ENCODE results near the gene PNCK. TPM values are rescaled to one million over a fixed set of nuclear protein-coding genes. Genes with fewer than 3 reads are reported as not detected.
"Not testable (repeated sequence)": the region's sequence is repeated elsewhere in the genome, so short reads cannot be mapped to it uniquely, and the experiment has no call there.

PNCK gene
- total RNA-seq, 2 experiments from 2014 or later, result 0.70 to 1.0 TPM

DNA sequence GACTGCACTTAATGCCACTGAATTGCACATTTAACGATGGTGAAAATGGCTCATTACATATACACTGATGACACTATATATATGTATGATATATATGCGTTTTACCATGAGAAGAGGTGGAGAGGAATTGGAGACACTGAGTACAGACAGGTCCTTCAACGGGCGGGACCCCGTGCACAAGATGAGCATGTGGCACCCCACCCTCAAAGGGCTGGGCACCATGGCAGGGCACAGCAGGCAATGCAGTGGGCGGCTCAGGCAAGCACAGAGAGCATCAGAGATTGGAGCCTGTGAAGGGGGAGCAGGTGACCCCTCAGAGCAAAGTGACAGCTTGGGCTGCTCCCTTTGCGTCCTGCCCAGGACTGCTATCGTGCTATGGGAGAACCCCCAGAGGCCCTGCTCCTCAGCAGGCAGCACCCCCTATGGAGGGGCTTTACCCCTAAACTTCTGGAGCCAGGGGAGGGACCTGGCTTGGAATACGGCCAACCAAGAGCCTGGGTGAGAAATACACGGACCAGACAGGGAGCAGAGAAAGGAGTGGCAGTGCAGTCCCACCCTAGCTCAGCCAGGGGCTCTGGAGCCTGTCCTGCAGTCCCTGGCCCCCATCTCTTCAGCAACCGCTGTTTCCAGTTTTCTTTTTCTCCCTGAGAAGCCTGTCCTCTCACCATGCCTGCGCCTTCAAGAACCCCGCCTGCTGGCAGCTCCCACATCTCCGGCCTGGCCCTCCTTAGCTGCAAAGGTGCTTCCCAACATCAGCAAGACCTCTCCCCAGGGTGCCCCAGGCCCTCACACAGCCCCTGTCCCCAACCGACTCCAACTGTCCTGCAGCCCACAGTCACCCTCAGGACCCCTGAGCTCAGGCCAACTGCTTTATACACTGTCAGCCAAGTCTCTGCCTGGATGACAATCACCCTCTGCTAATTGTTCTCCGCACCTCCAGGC lies 24.6 kb upstream of the PNCK start:
- H3K4me3 Mint-ChIP-seq, result no peak overlapping the region
- H3K4me1 ChIP-seq (ENCODE audit: insufficient read depth, low read length), result no peaks in the 10 kb centered on the region
- H3K4me3 ChIP-seq (ENCODE audit: low read length), result no peak overlapping the region
- peaks cover 27% of the 10 kb centered on the region for H3K36me3 ChIP-seq (ENCODE audit: insufficient read depth, low read length)
- ATAC-seq (ENCODE audit: poor library complexity) (no peak), DNase-seq (no peak)
- no peak overlapping the region for H3K27ac ChIP-seq (ENCODE audit: low read depth in 1 of 2, low read length in 2 of 2)
- POLR2A ChIA-PET, result no interaction called here
- CTCF ChIA-PET, result no interaction called here
- H3K27me3 ChIP-seq (ENCODE audit: control insufficient read depth in 1 of 2, insufficient read depth in 2 of 2, low read length in 2 of 2), result no peaks in the 10 kb centered on the region
- TF ChIP-seq, protein P1, sequence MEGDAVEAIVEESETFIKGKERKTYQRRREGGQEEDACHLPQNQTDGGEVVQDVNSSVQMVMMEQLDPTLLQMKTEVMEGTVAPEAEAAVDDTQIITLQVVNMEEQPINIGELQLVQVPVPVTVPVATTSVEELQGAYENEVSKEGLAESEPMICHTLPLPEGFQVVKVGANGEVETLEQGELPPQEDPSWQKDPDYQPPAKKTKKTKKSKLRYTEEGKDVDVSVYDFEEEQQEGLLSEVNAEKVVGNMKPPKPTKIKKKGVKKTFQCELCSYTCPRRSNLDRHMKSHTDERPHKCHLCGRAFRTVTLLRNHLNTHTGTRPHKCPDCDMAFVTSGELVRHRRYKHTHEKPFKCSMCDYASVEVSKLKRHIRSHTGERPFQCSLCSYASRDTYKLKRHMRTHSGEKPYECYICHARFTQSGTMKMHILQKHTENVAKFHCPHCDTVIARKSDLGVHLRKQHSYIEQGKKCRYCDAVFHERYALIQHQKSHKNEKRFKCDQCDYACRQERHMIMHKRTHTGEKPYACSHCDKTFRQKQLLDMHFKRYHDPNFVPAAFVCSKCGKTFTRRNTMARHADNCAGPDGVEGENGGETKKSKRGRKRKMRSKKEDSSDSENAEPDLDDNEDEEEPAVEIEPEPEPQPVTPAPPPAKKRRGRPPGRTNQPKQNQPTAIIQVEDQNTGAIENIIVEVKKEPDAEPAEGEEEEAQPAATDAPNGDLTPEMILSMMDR (IDR thresholded peaks at IDR 0.05), result no peak
- H3K9me3 Mint-ChIP-seq, result no peaks in the 10 kb centered on the region
- intact Hi-C loops (cut with DNase I, micrococcal nuclease), result no loop called here
- H3K9me3 ChIP-seq (ENCODE audit: control insufficient read depth in 1 of 2, insufficient read depth in 1 of 2, low read length in 2 of 2), result no peaks in the 10 kb centered on the region
- no peaks in the 10 kb centered on the region for H3K4me1 Mint-ChIP-seq (ENCODE audit: low read depth)
- H3K27me3 Mint-ChIP-seq, result no peaks in the 10 kb centered on the region
- peaks cover 26% of the 10 kb centered on the region for H3K36me3 Mint-ChIP-seq (ENCODE audit: low read depth)
- no peak overlapping the region for H3K27ac Mint-ChIP-seq

- intact Hi-C loops (cut with DNase I, micrococcal nuclease); H3K9me3 Mint-ChIP-seq; H3K9me3 ChIP-seq (ENCODE audit: control insufficient read depth in 1 of 2, insufficient read depth in 1 of 2, low read length in 2 of 2); POLR2A ChIA-PET; H3K4me3 ChIP-seq (ENCODE audit: low read length); H3K4me1 Mint-ChIP-seq (ENCODE audit: low read depth); DNase-seq; H3K4me1 ChIP-seq (ENCODE audit: insufficient read depth, low read length); H3K27ac ChIP-seq (ENCODE audit: low read depth in 1 of 2, low read length in 2 of 2); CTCF ChIA-PET; ATAC-seq (ENCODE audit: poor library complexity); H3K27ac Mint-ChIP-seq; H3K27me3 ChIP-seq (ENCODE audit: control insufficient read depth in 1 of 2, insufficient read depth in 2 of 2, low read length in 2 of 2); H3K4me3 Mint-ChIP-seq; H3K27me3 Mint-ChIP-seq: not testable (repeated sequence)
- peaks cover 26% of the 10 kb centered on the region for H3K36me3 Mint-ChIP-seq (ENCODE audit: low read depth)
- H3K36me3 ChIP-seq (ENCODE audit: insufficient read depth, low read length), result peaks cover 16% of the 10 kb centered on the region
Measured at GRCh38 chrX:153696986-153697722, 23.5 kb upstream of the PNCK start.

GRCh38 chrX:153696538-153696937 lies 22.9 kb upstream of the PNCK start:
- CTCF ChIA-PET; H3K27ac Mint-ChIP-seq; H3K9me3 ChIP-seq (ENCODE audit: control insufficient read depth in 1 of 2, insufficient read depth in 1 of 2, low read length in 2 of 2); intact Hi-C loops (cut with DNase I, micrococcal nuclease); H3K27me3 Mint-ChIP-seq; ATAC-seq (ENCODE audit: poor library complexity); H3K4me3 Mint-ChIP-seq; POLR2A ChIA-PET; H3K4me1 Mint-ChIP-seq (ENCODE audit: low read depth); DNase-seq; H3K9me3 Mint-ChIP-seq; H3K4me3 ChIP-seq (ENCODE audit: low read length); H3K27me3 ChIP-seq (ENCODE audit: control insufficient read depth in 1 of 2, insufficient read depth in 2 of 2, low read length in 2 of 2); H3K27ac ChIP-seq (ENCODE audit: low read depth in 1 of 2, low read length in 2 of 2); H3K4me1 ChIP-seq (ENCODE audit: insufficient read depth, low read length): not testable (repeated sequence)
- H3K36me3 Mint-ChIP-seq (ENCODE audit: low read depth), result peaks cover 26% of the 10 kb centered on the region
- H3K36me3 ChIP-seq (ENCODE audit: insufficient read depth, low read length), result peaks cover 12% of the 10 kb centered on the region

- ChIA-PET CTCF (no interaction called here), POLR2A (no interaction called here)
- Mint-ChIP-seq H3K4me3 (no peak overlapping the region), H3K4me1 (ENCODE audit: low read depth) (no peaks in the 10 kb centered on the region), H3K9me3 (no peaks in the 10 kb centered on the region), H3K27ac (no peak overlapping the region), H3K27me3 (no peaks in the 10 kb centered on the region), H3K36me3 (ENCODE audit: low read depth) (peaks cover 26% of the 10 kb centered on the region)
- Histone ChIP-seq H3K27me3 (ENCODE audit: control insufficient read depth in 1 of 2, insufficient read depth in 2 of 2, low read length in 2 of 2) (no peaks in the 10 kb centered on the region), H3K27ac (ENCODE audit: low read depth in 1 of 2, low read length in 2 of 2) (no peak overlapping the region), H3K9me3 (ENCODE audit: control insufficient read depth in 1 of 2, insufficient read depth in 1 of 2, low read length in 2 of 2) (no peaks in the 10 kb centered on the region), H3K4me1 (ENCODE audit: insufficient read depth, low read length) (no peaks in the 10 kb centered on the region), H3K4me3 (ENCODE audit: low read length) (no peak overlapping the region), H3K36me3 (ENCODE audit: insufficient read depth, low read length) (peaks cover 10% of the 10 kb centered on the region)
- TF ChIP-seq, protein P1 (IDR thresholded peaks at IDR 0.05), result no peak
- no peak for DNase-seq
- ATAC-seq (ENCODE audit: poor library complexity), result no peak
- intact Hi-C loops (cut with DNase I, micrococcal nuclease), result no loop called here
Measured at GRCh38 chrX:153696100-153696499, 22.5 kb upstream of the PNCK start.

Data from CD4-positive, alpha-beta T cell (primary cell).